ENCODE results near the gene GUK1.

- TF ChIP-seq CTCF (IDR thresholded peaks at IDR 0.05): no peak
- TF ChIP-seq POLR2AphosphoS5 (IDR thresholded peaks at IDR 0.05): no peak
Observed at GRCh38 chr1:228100822-228101613, 39.1 kb upstream of the GUK1 start.

All from esophagus muscularis mucosa (tissue), 3 donors.